Purkinje cell (primary cell): ENCODE data around the gene OR5T2. TPM values are rescaled to one million over a fixed set of nuclear protein-coding genes. Genes with fewer than 3 reads are reported as not detected.

Source experiments
- polyA plus RNA-seq: library from polyadenylated mRNA; unstranded; fragments of >200 nt; fragmentation: Nextera tagmentation; gene quantifications from 2 replicates; pipeline ENCODE4 v1.2.1, GENCODE V29; 2014

OR5T2 gene
- polyA plus RNA-seq: not detected in 2 replicates

DNA sequence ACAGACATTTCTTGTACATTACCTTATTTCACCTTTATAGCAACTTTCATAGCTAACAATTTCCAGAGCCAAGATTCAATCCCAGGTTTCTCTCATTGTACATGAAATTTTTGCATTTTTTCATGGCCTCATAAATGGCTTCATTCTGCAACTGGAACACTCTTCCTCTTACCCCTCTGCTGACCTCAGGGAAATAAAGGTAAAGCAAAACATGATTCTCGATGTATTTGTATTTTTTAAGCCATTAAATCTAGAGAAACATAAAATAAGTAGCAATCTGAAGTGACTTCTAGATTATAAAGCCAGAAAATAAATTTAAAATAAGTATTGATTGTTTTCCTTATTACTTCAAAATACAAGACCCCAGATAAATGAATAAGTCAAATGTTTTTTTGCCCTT, at the start of gene OR5T2:
TSS of gene OR5T2 (minus strand) at position 101 of the 400 bp plus-strand sequence. CDS start 1,193 bp downstream, outside the sequence.

DNA sequence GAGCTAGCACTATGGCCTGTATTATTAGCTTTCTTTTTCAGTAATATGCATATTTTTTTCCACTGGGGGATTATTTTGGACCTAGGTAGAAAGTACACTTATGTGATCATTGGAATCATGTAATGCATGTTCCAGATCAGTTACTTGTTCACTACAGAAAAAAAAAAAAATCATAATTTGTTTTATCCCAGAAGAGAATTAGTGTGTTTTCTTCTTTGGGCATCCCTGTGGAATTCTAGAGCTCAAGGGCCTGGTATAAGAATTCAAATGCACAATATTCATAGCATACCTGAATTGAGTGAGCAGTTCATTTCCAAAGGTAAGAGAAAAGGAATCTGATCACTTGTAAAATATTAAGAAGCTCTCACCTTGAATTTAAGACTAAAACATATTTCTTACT, 39.8 kb upstream of the OR5T2 start, which contains the start of gene OR5T1:
TSS of gene OR5T1 (plus strand) at position 301 of the 400 bp plus-strand sequence. CDS start 1,485 bp downstream, outside the sequence.

GRCh38 chr11:56251954-56252353, 17.9 kb upstream of the OR5T2 start, which contains the start of gene OR5T3:
TSS of gene OR5T3 (plus strand) at chr11:56252254. CDS start at chr11:56252254, 0 bp downstream.

Other genes starting within 250 kb of the OR5T2 start
- gene OR5F1, start 239.6 kb downstream of the OR5T2 start, polyA plus RNA-seq: not detected in 2 replicates
- not detected in 2 replicates for gene OR5AS1, start 206.6 kb downstream of the OR5T2 start, polyA plus RNA-seq
- not detected in 2 replicates for gene OR8I2, start 140.9 kb downstream of the OR5T2 start, polyA plus RNA-seq
- not detected in 2 replicates for gene OR8H2, start 130.6 kb downstream of the OR5T2 start, polyA plus RNA-seq
- not detected in 2 replicates for gene OR8H3, start 111.9 kb downstream of the OR5T2 start, polyA plus RNA-seq
- not detected in 2 replicates for gene OR8J3, start 94.1 kb downstream of the OR5T2 start, polyA plus RNA-seq
- gene OR8K5, start 73.9 kb downstream of the OR5T2 start, polyA plus RNA-seq: not detected in 2 replicates
- gene OR5J2, start 57.6 kb downstream of the OR5T2 start, polyA plus RNA-seq: not detected in 2 replicates
- gene OR5T3, start 18.0 kb upstream of the OR5T2 start, polyA plus RNA-seq: not detected in 2 replicates
- gene OR5T1, start 39.9 kb upstream of the OR5T2 start, polyA plus RNA-seq: not detected in 2 replicates
- gene OR8H1, start 58.0 kb upstream of the OR5T2 start, polyA plus RNA-seq: not detected in 2 replicates
- gene OR8K3, start 80.9 kb upstream of the OR5T2 start, polyA plus RNA-seq: not detected in 2 replicates
- not detected in 2 replicates for gene OR8K1, start 111.8 kb upstream of the OR5T2 start, polyA plus RNA-seq
- gene OR8J1, start 120.0 kb upstream of the OR5T2 start, polyA plus RNA-seq: not detected in 2 replicates
- not detected in 2 replicates for gene OR8U1, start 141.4 kb upstream of the OR5T2 start, polyA plus RNA-seq
- not detected in 2 replicates for gene OR5AL1, start 178.4 kb upstream of the OR5T2 start, polyA plus RNA-seq
- not detected in 2 replicates for gene OR5M3, start 239.1 kb upstream of the OR5T2 start, polyA plus RNA-seq